Loucy (cell line): ENCODE data around the gene TNFRSF8.

Experiments used
- H2AFZ ChIP-seq: fragments of 200-600 bp; sonication (generic); 2 replicates; pipeline ENCODE4 v1.6.0; 2016; ENCODE audit warnings: antibody characterized with exemption, mild to moderate bottlenecking, low read length, moderate library complexity
- H3F3A ChIP-seq: fragments of 200-600 bp; 2 replicates; pipeline ENCODE4 v1.6.0; 2016; ENCODE audit warnings: antibody characterized with exemption, low read depth, mild to moderate bottlenecking
- H3K27me3 ChIP-seq: fragments of 200-600 bp; sonication (generic); 2 replicates; pipeline ENCODE4 v1.6.1; 2014; ENCODE audit warnings: low read length, mild to moderate bottlenecking; ENCODE audit not compliant: insufficient read depth, poor library complexity, severe bottlenecking
- H3K36me3 ChIP-seq: fragments of 200-600 bp; sonication (generic); 2 replicates; pipeline ENCODE4 v1.6.1; 2016; ENCODE audit warnings: low read length; ENCODE audit not compliant: insufficient read depth
- H3K4me1 ChIP-seq: fragments of 200-600 bp; sonication (generic); 2 replicates; pipeline ENCODE4 v1.5.1; 2014; ENCODE audit warnings: low read length, mild to moderate bottlenecking; ENCODE audit not compliant: insufficient read depth, poor library complexity, severe bottlenecking
- H3K4me2 ChIP-seq: fragments of 200-600 bp; sonication (generic); 2 replicates; pipeline ENCODE4 v1.6.0; 2014; ENCODE audit warnings: antibody characterized with exemption, low read length, low read depth, mild to moderate bottlenecking; ENCODE audit not compliant: poor library complexity, severe bottlenecking
- H3K4me3 ChIP-seq: fragments of 200-600 bp; sonication (generic); 2 replicates; pipeline ENCODE4 v1.5.1; 2014; ENCODE audit warnings: low read length, mild to moderate bottlenecking, mixed read lengths; ENCODE audit not compliant: poor library complexity, severe bottlenecking
- H3K79me2 ChIP-seq: fragments of 200-600 bp; sonication (generic); 2 replicates; pipeline ENCODE4 v1.6.1; 2014; ENCODE audit warnings: low read length; ENCODE audit not compliant: insufficient read depth
- H3K9ac ChIP-seq: fragments of 200-600 bp; sonication (generic); 2 replicates; pipeline ENCODE4 v1.6.0; 2014; ENCODE audit warnings: mild to moderate bottlenecking, low read depth, low read length, moderate library complexity; ENCODE audit not compliant: poor library complexity, severe bottlenecking
- H3K9me2 ChIP-seq: fragments of 200-600 bp; sonication (generic); replicated peaks from 2 replicates; pipeline ENCODE4 v1.6.1; 2016; ENCODE audit warnings: low read depth, low read length, mixed read lengths
- H3K9me3 ChIP-seq: fragments of 200-600 bp; sonication (generic); 2 replicates; pipeline ENCODE4 v1.6.1; 2014; ENCODE audit warnings: mild to moderate bottlenecking, antibody characterized with exemption, low read length, low read depth; ENCODE audit not compliant: insufficient read depth
- H4K20me1 ChIP-seq: fragments of 200-600 bp; sonication (generic); 2 replicates; pipeline ENCODE4 v1.6.0; 2014; ENCODE audit warnings: antibody characterized with exemption, low read length, mild to moderate bottlenecking; ENCODE audit not compliant: insufficient read depth, poor library complexity, severe bottlenecking
- CTCF ChIP-seq: fragments of 200-600 bp; sonication (generic); conservative IDR thresholded peaks from 2 replicates; pipeline ENCODE4 v1.5.1; 2014; ENCODE audit warnings: mild to moderate bottlenecking, antibody characterized with exemption, low read length
- EZH2phosphoT487 ChIP-seq: fragments of 200-600 bp; IDR thresholded peaks from 2 replicates; pipeline ENCODE4 v1.6.1; 2018; ENCODE audit warnings: antibody characterized with exemption, mild to moderate bottlenecking, moderate library complexity, borderline replicate concordance

The TNFRSF8 gene

GRCh38 chr1:12164210-12164609 lies 101.1 kb downstream of the TNFRSF8 start:
- Histone ChIP-seq H3K4me3 (no peak overlapping the region), H4K20me1 (peaks cover 9% of the 10 kb centered on the region), H3F3A (no peaks in the 10 kb centered on the region), H3K9me3 (no peaks in the 10 kb centered on the region), H3K79me2 (peaks cover 26% of the 10 kb centered on the region; the same call in 1 of the 2 replicates), H2AFZ (no peak overlapping the region), H3K36me3 (no peaks in the 10 kb centered on the region), H3K4me1 (peaks cover 66% of the 10 kb centered on the region), H3K9ac (no peak overlapping the region), H3K4me2 (no peak overlapping the region), H3K9me2 (no peaks in the 10 kb centered on the region), H3K27me3 (no peaks in the 10 kb centered on the region)
- no peak for TF ChIP-seq EZH2phosphoT487
- no peak for TF ChIP-seq CTCF

DNA sequence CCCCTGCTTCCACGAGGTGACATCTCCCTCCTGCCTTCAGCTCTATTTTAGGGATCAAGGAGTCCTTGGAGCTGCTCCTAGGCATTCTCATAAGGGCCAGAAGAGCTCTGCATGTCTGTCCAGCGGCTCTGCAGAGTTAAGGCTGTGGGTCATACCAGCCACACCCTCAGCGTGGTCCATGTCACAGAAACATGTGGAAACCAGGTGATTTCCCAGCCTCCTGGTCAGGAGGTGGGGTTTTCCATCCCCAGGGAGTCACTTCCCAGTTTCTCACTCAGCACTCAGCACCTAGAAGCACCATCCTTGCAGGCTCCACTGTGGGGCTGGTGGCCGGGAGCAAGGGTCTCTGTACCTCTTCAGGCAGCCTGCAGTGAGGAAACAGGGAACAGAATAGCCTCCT lies 102.2 kb downstream of the TNFRSF8 start:
- Histone ChIP-seq H4K20me1 (peaks cover 9% of the 10 kb centered on the region), H2AFZ (no peak overlapping the region), H3K9me2 (no peaks in the 10 kb centered on the region), H3F3A (no peaks in the 10 kb centered on the region; the same call in 1 of the 2 replicates), H3K36me3 (no peaks in the 10 kb centered on the region), H3K9ac (no peak overlapping the region), H3K4me1 (peaks cover 76% of the 10 kb centered on the region), H3K4me3 (no peak overlapping the region), H3K4me2 (no peak overlapping the region), H3K9me3 (no peaks in the 10 kb centered on the region), H3K27me3 (no peaks in the 10 kb centered on the region), H3K79me2 (peaks cover 36% of the 10 kb centered on the region; the same call in 1 of the 2 replicates)
- TF ChIP-seq CTCF, result no peak
- no peak for TF ChIP-seq EZH2phosphoT487

GRCh38 chr1:12166834-12167492 lies 103.9 kb downstream of the TNFRSF8 start, which contains the start of gene TNFRSF1B:
Gene TNFRSF1B (plus strand): TSS chr1:12166991. CDS start chr1:12167092, 101 bp downstream.
- no peaks in the 10 kb centered on the region for H3K9me2 ChIP-seq
- peaks cover 47% of the 10 kb centered on the region for H3K79me2 ChIP-seq
- H3K9me3 ChIP-seq, result no peaks in the 10 kb centered on the region
- H3F3A ChIP-seq, result no peaks in the 10 kb centered on the region; the same call in 1 of the 2 replicates
- H3K4me2 ChIP-seq, result peak within 1 kb of the TSS; percentile 91
- H2AFZ ChIP-seq, result peak within 1 kb of the TSS; percentile 24; the same call in 1 of the 2 replicates
- TF ChIP-seq CTCF, result no peak
- TF ChIP-seq EZH2phosphoT487, result no peak
- H3K4me1 ChIP-seq, result peaks cover 63% of the 10 kb centered on the region
- no peaks in the 10 kb centered on the region for H3K27me3 ChIP-seq
- peak within 1 kb of the TSS; percentile 75 for H3K9ac ChIP-seq
- H3K4me3 ChIP-seq, result peak within 1 kb of the TSS; percentile 81
- H3K36me3 ChIP-seq, result no peaks in the 10 kb centered on the region
- H4K20me1 ChIP-seq, result peaks cover 9% of the 10 kb centered on the region
